DND-41 (cell line): ENCODE data around the gene GNAO1.

ENCODE experiments used
- ATAC-seq: fragments of 200-7000 bp; cut with Tn5 transposase; 3 replicates; pipeline ENCODE4 v1.9.1; 2021; ENCODE audit warnings: low read depth; ENCODE audit not compliant: insufficient read depth
- DNase-seq: peaks from one replicate; pipeline ENCODE4 v3.0.0-alpha.2; 2020
- H2AFZ ChIP-seq: 2 replicates; pipeline ENCODE4 v1.6.0; 2012; ENCODE audit warnings: low read depth, low read length
- H3K27ac ChIP-seq: 2 replicates; pipeline ENCODE4 v1.5.1; 2012; ENCODE audit warnings: low read length, inconsistent platforms
- H3K27me3 ChIP-seq: fragments of 200-600 bp; sonication (generic); 2 replicates; pipeline ENCODE4 v1.6.0; 2012; ENCODE audit warnings: low read length, mild to moderate bottlenecking, inconsistent platforms; ENCODE audit not compliant: insufficient read depth, poor library complexity
- H3K36me3 ChIP-seq: 2 replicates; pipeline ENCODE4 v1.5.1; 2012; ENCODE audit warnings: low read length, inconsistent platforms; ENCODE audit not compliant: insufficient read depth
- H3K4me1 ChIP-seq: 2 replicates; pipeline ENCODE4 v1.5.1; 2012; ENCODE audit warnings: mild to moderate bottlenecking, low read length; ENCODE audit not compliant: insufficient read depth
- H3K4me2 ChIP-seq: 2 replicates; pipeline ENCODE4 v1.6.0; 2012; ENCODE audit warnings: mild to moderate bottlenecking, moderate library complexity, low read length, inconsistent platforms; ENCODE audit not compliant: insufficient read depth
- H3K4me3 ChIP-seq, 2 experiments: fragments of 200-600 bp in 1 of 2; shearing (Covaris generic) in 1 of 2; 2 replicates each; pipeline ENCODE4 v1.5.1; 2012 to 2016; ENCODE audit warnings: inconsistent platforms in 2 of 2, low read length in 2 of 2, mild to moderate bottlenecking in 2 of 2, low read depth in 1 of 2, moderate library complexity in 1 of 2
- H3K79me2 ChIP-seq: 2 replicates; pipeline ENCODE4 v1.6.0; 2012; ENCODE audit warnings: low read length, inconsistent platforms; ENCODE audit not compliant: insufficient read depth
- H3K9ac ChIP-seq: 2 replicates; pipeline ENCODE4 v1.6.0; 2012; ENCODE audit warnings: low read depth, mild to moderate bottlenecking, inconsistent platforms, low read length, moderate library complexity
- H3K9me3 ChIP-seq: 2 replicates; pipeline ENCODE4 v1.5.1; 2012; ENCODE audit warnings: low read length, moderate library complexity, mild to moderate bottlenecking, inconsistent platforms; ENCODE audit not compliant: insufficient read depth, severe bottlenecking
- H4K20me1 ChIP-seq: 2 replicates; pipeline ENCODE4 v1.6.0; 2012; ENCODE audit warnings: low read length; ENCODE audit not compliant: insufficient read depth
- EZH2 ChIP-seq: IDR thresholded peaks from 3 replicates; pipeline ENCODE4 v1.6.1; 2012; ENCODE audit warnings: borderline replicate concordance, low read depth, mild to moderate bottlenecking, moderate library complexity, low read length, inconsistent platforms; ENCODE audit not compliant: severe bottlenecking
- TF ChIP-seq, protein P1 (sequence below): IDR thresholded peaks from 2 replicates; pipeline ENCODE4 v1.5.1; 2012; ENCODE audit warnings: borderline replicate concordance, low read length, moderate library complexity, mild to moderate bottlenecking; ENCODE audit not compliant: poor library complexity, severe bottlenecking; ENCODE audit errors: extremely low read depth

GNAO1 gene

DNA sequence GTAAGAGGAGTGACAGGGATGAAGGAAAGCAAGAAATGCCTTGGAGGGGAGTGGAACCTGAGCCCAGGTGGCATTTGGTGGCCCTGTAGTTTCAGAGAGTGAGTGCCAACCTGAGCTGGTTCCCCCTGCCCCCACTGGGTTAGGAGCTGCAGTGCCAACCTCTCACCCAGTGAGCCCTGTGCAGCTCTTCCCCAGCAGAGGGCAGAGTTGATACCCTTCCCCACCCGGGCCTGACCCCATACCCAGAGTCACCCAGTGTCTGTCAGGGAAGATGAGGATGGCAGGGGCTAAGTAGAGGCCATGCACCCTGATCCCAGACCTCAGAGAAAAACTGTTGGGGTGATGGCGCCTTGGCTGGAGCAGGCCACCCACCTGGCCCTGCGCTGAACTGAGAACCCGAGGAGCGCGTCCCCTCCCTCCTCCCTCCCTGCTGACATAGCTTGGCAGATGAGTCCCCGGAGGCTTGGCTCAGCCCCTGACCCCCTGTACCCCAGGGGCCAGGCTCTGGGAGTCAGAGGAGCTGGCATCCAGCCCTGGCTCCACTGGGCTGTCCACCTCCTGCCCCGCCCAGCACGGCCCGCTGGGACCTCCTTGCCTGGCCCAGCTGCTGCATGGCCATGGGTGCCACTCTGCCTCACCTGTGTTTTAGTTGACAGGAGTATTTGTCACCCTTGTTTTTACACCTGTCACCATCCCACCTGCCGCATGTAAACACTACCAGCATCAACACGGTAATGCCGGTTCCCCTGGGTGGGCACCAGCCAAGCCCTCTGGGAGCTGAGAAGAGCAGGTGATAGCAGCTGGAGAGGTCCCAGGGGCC, 120.1 kb downstream of the GNAO1 start:
- no peak for TF ChIP-seq EZH2
- TF ChIP-seq, protein P1, sequence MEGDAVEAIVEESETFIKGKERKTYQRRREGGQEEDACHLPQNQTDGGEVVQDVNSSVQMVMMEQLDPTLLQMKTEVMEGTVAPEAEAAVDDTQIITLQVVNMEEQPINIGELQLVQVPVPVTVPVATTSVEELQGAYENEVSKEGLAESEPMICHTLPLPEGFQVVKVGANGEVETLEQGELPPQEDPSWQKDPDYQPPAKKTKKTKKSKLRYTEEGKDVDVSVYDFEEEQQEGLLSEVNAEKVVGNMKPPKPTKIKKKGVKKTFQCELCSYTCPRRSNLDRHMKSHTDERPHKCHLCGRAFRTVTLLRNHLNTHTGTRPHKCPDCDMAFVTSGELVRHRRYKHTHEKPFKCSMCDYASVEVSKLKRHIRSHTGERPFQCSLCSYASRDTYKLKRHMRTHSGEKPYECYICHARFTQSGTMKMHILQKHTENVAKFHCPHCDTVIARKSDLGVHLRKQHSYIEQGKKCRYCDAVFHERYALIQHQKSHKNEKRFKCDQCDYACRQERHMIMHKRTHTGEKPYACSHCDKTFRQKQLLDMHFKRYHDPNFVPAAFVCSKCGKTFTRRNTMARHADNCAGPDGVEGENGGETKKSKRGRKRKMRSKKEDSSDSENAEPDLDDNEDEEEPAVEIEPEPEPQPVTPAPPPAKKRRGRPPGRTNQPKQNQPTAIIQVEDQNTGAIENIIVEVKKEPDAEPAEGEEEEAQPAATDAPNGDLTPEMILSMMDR: peak; percentile 62
- H3K27ac ChIP-seq: no peak overlapping the region
- DNase-seq: peak; percentile 41
- no peaks in the 10 kb centered on the region for H3K79me2 ChIP-seq
- no peak overlapping the region for H3K4me3 ChIP-seq
- H3K4me2 ChIP-seq: no peak overlapping the region
- no peaks in the 10 kb centered on the region for H3K36me3 ChIP-seq
- no peaks in the 10 kb centered on the region for H3K9me3 ChIP-seq
- H3K27me3 ChIP-seq: no peaks in the 10 kb centered on the region
- no peak overlapping the region for H3K9ac ChIP-seq
- H3K4me1 ChIP-seq: no peaks in the 10 kb centered on the region
- peaks cover 13% of the 10 kb centered on the region; the same call in 1 of the 2 replicates for H4K20me1 ChIP-seq
- ATAC-seq: peak; percentile 85
- H2AFZ ChIP-seq: no peak overlapping the region

DNA sequence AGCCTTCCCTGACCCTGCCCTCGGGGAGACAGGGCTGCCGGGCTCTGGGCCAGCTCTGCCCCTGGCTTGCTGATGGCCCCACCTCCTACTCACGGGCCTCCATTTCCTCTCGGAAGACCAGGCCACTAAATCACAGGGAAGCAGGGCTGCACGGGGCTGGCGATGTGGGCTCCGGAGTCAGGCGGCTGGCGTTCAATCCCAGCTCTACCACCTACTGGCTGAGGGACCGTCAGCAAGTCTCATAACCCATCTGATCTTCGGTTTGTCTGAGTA, 120.7 kb downstream of the GNAO1 start:
- Histone ChIP-seq H4K20me1 (peaks cover 15% of the 10 kb centered on the region), H3K9me3 (no peaks in the 10 kb centered on the region), H3K4me3 (no peak overlapping the region), H3K36me3 (no peaks in the 10 kb centered on the region), H3K4me1 (no peaks in the 10 kb centered on the region), H3K27me3 (no peaks in the 10 kb centered on the region), H2AFZ (no peak overlapping the region), H3K9ac (no peak overlapping the region), H3K4me2 (no peak overlapping the region), H3K79me2 (no peaks in the 10 kb centered on the region), H3K27ac (no peak overlapping the region)
- no peak for ATAC-seq
- no peak for TF ChIP-seq EZH2
- TF ChIP-seq, protein P1: no peak
- no peak for DNase-seq

DNA sequence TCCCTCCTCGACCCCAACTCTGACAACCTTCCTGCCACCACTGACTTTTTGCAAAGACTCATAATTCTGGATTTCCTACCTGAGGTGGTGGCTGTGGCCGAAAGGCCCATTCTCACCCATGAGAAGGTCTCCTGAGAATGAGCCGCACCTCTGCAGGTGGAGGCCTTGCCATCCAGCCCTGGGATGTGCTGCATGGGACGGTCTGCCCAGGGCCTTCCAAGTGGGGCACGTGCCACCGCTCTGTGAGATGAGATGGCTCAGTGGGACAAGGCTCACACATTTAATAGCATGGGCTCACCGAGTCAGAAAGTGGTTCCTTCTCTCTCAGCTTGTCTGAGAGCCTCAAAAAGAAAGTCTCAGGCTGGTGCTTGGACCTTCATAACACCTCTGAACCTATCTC, 121.3 kb downstream of the GNAO1 start:
- H2AFZ ChIP-seq: no peak overlapping the region
- H3K36me3 ChIP-seq: no peaks in the 10 kb centered on the region
- no peak overlapping the region for H3K4me3 ChIP-seq
- H3K4me2 ChIP-seq: no peak overlapping the region
- no peak overlapping the region for H3K9ac ChIP-seq
- TF ChIP-seq, protein P1: no peak
- no peak for TF ChIP-seq EZH2
- no peaks in the 10 kb centered on the region for H3K79me2 ChIP-seq
- no peaks in the 10 kb centered on the region for H3K9me3 ChIP-seq
- no peaks in the 10 kb centered on the region for H3K4me1 ChIP-seq
- peaks cover 14% of the 10 kb centered on the region for H4K20me1 ChIP-seq
- ATAC-seq (no peak), DNase-seq (no peak)
- no peaks in the 10 kb centered on the region for H3K27me3 ChIP-seq
- no peak overlapping the region for H3K27ac ChIP-seq
